ENCODE data around the gene GOLGA6L9.
"Not testable (repeated sequence)": the region's sequence is repeated elsewhere in the genome, so short reads cannot be mapped to it uniquely, and the experiment has no call there.

Gene GOLGA6L9

GRCh38 chr15:82472269-82472982 is 42.8 kb downstream of the GOLGA6L9 start:
- DNase-seq = not testable (repeated sequence)

DNA sequence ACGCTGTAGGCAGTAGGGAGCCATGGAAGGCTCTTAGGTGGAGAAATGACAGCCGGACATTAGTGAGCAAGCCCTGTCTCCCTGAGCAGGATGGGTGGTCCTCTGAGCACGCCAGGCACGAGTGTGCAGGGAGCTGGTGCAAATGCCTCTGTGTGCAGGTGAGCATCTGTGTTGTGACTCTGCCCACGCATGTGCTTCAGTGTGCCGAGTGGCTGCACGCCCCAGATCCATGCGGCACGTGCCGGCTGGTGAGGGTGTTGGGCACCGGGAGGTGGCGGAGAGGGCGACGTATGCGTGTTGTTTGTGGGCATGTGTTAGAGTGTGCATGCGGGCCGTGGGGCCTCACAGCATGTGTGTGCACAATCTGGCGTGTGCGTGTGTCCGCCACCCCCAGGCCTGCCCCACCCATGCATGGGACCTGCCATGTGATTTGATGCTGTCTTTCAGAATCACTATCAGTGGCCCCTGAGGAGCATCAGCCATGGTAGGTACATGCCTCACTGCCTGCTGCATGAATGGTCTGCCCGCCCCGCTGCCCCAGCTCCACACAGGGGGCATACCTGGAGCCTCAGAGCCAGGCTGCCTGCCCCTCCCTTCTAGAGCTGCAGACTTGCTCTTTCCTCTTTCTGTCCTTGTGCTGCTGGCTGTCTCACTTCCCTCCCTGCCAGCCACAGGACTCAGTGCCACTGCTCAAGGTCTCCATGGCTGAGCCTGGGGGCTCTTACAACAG is 45.1 kb downstream of the GOLGA6L9 start:
- DNase-seq = not testable (repeated sequence)

DNA sequence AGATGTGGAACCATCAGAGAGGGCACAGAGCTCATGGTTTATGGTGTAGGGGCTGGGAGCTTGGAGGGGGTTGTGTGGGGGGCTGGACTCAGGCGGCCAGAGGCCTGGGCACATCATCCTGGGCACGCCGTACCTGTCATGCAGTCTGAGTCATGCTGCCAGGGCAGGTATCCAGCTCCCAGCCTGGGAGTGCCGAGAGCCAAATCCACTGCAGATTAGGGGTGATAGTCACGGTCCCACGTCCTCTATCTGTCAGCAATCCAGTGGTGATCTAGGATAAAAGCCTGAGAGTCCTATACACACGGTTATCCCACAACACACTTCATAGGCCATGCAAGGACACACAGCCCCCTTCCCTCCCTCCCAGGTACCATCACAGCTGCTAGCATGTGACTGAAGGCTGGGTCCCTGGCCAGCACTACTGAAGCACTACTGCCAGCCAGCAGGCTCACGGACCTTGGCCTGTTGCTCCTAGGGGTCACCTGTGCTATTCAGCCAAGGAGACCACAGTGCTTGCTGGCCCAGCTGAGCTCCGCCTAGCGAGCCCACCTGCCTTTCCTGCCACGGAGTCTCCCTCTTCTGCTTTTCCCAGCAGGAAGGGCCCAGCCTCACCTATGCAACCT is 45.8 kb downstream of the GOLGA6L9 start:
- not testable (repeated sequence) for DNase-seq

DNA sequence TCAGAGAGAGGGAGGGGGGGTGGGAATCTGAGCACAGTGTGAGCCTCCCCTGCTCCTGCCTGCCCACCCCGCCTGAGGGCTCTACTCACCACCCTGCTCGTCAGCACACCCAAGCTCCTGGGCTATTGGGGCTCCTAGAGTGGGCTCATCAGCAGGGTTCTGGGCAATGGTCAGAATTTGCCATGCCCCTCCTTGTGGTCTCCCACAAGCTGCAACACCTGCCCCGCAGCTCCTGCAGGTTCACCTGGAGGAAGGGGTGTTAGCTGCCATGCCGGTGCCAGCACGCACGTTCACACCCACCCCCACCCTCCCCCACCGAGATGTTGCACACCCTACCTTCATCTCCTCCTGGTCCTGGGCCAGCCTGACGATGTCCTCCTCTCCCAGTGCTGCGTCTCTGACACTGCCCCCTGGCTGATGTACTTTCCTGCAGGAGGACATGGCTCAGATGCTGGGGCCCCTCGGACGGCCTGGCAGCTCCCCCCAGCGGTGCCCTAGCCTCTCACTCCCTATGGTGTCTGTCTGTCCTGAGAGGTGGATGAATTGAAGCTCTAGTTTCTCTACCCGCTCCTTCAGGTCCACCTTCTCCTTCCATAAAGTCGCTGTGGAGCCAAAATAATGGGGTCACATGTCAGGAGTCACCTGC is 47.2 kb downstream of the GOLGA6L9 start:
- not testable (repeated sequence) for DNase-seq

DNA sequence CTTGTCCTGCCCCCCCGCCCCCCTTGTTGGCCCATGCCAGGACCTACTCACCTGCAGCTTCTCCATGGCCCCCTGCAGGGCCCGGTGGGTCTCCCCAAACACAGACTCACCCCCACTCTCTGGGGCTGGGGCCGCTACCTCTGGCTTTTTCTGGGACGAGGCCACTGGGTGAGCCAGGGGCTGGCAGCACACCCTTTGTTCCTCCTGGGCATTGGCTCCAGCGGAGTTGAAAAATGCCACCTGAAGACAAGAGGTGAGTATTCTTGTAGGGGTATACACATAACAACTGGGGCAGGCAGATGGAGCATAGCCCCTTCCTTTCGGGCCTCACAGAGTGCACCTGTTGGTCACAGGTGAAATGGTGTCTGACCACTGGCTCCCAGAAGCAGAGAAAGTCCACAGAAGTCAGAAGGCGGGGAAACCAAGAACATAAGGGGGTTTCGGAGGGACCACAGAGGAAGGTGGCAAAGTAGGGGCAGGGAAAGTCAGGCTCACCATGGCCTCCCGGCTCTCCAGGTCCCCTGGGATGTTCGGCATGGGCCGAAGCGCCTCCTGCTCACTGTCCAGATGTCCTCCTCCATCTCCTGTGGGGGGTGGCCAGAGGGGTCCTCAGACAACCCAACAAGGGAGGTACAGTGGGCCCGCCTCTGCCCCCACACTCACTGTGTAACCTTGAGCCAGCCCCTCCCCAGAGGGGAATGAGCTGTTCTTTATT is 47.9 kb downstream of the GOLGA6L9 start:
- DNase-seq = not testable (repeated sequence)
